T-helper 1 cell treated with Interleukin-12 subunit alpha and Interleukin-12 subunit beta and Interleukin-4 antibody, amounts not matched to agents 30 μg/mL and 1 μg/mL, for 36 hours (primary cell): ENCODE results near the gene ITSN1.

Source experiments
- H3K27ac Mint-ChIP-seq: one replicate; pipeline ENCODE4 v1.8.0; 2021; ENCODE audit warnings: mild to moderate bottlenecking, mixed read lengths
- H3K27me3 Mint-ChIP-seq: one replicate; pipeline ENCODE4 v1.8.0; 2021; ENCODE audit warnings: low read depth, mixed read lengths
- H3K36me3 Mint-ChIP-seq: one replicate; pipeline ENCODE4 v1.8.0; 2021; ENCODE audit warnings: low read depth, mixed read lengths
- H3K4me1 Mint-ChIP-seq: one replicate; pipeline ENCODE4 v1.8.0; 2021; ENCODE audit warnings: low read depth, mixed read lengths
- H3K4me3 Mint-ChIP-seq: one replicate; pipeline ENCODE4 v1.8.0; 2021; ENCODE audit warnings: mild to moderate bottlenecking, moderate library complexity, mixed read lengths
- H3K9me3 Mint-ChIP-seq: one replicate; pipeline ENCODE4 v1.8.0; 2021; ENCODE audit warnings: mixed read lengths

The ITSN1 gene

DNA sequence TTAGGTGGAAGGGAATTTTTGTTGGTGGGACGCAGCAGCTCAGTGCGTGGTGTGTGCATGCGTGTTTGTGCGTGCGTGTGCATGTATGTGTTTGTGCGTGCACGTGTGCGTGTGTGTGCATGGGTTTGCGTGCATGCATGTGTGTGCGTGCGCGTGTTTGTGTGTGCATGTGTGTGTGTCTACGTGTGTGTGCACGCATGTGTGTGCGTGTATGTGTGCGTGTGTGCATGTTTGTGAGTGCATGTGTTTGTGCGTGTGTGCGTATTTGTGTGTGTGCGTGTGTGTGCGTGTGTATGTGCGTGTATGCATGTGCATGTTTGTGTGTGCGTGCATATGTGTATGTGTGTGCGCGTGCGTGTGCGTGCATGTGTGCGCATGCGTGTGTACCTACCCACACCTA, 253.1 kb downstream of the ITSN1 start:
- H3K27me3 Mint-ChIP-seq: peaks cover 20% of the 10 kb centered on the region
- no peaks in the 10 kb centered on the region for H3K9me3 Mint-ChIP-seq
- peaks cover 3% of the 10 kb centered on the region for H3K36me3 Mint-ChIP-seq
- H3K27ac Mint-ChIP-seq: no peak overlapping the region
- H3K4me3 Mint-ChIP-seq: peak overlapping the region; percentile 40
- H3K4me1 Mint-ChIP-seq: peaks cover 16% of the 10 kb centered on the region

DNA sequence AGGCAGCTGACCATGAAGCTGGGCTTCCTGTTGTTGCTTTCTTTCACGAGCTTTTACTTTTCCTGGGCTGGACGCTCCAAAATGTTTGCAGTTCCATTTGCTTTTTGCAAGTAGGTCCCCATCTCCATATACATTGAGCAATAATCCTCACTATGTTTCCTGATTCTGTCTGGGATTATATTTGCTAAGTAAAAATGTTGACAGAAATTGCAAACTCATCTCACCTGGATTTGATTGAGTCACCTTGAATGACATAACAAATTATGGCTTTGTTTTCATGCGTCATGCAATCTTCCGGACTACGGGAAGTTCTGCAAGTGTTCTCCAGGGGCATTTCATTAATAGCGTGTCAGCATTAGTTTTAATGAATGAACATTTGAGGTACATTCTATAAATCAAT, 254.4 kb downstream of the ITSN1 start:
- no peak overlapping the region for H3K27ac Mint-ChIP-seq
- no peak overlapping the region for H3K4me3 Mint-ChIP-seq
- no peaks in the 10 kb centered on the region for H3K9me3 Mint-ChIP-seq
- peaks cover 20% of the 10 kb centered on the region for H3K27me3 Mint-ChIP-seq
- peaks cover 7% of the 10 kb centered on the region for H3K36me3 Mint-ChIP-seq
- peaks cover 22% of the 10 kb centered on the region for H3K4me1 Mint-ChIP-seq

GRCh38 chr21:33897098-33897497, 254.8 kb downstream of the ITSN1 start:
- Mint-ChIP-seq H3K36me3 (peaks cover 9% of the 10 kb centered on the region), H3K4me3 (no peak overlapping the region), H3K4me1 (peaks cover 24% of the 10 kb centered on the region), H3K9me3 (no peaks in the 10 kb centered on the region), H3K27ac (no peak overlapping the region), H3K27me3 (peaks cover 20% of the 10 kb centered on the region)

- Mint-ChIP-seq H3K27ac (no peak overlapping the region), H3K4me3 (no peak overlapping the region), H3K36me3 (peaks cover 15% of the 10 kb centered on the region), H3K9me3 (no peaks in the 10 kb centered on the region), H3K27me3 (peaks cover 17% of the 10 kb centered on the region), H3K4me1 (peaks cover 27% of the 10 kb centered on the region)
These were observed 255.4 kb downstream of the ITSN1 start for GRCh38 chr21:33897739-33898138.

DNA sequence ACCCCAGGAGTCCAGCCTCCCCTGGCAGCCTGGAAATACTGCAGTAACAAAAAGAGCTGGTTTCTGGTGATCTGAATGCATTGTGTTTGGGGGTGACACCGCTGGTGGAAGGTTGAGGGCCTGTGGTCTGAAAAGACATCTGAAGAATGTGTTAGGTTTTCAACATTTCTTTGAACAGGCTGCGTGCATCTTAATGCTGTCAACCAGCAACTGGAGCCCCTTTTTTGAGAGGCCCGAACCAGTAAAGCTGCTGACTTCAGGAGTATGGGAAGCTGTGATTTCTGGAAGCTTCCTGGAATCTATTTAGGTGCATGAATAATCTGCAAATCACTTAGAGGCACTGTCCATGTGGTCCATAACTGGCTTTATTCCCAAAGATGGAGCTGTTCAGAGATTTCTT, 256.3 kb downstream of the ITSN1 start:
- peaks cover 17% of the 10 kb centered on the region for H3K27me3 Mint-ChIP-seq
- no peak overlapping the region for H3K27ac Mint-ChIP-seq
- H3K36me3 Mint-ChIP-seq: peaks cover 22% of the 10 kb centered on the region
- H3K4me3 Mint-ChIP-seq: no peak overlapping the region
- peaks cover 30% of the 10 kb centered on the region for H3K4me1 Mint-ChIP-seq
- no peaks in the 10 kb centered on the region for H3K9me3 Mint-ChIP-seq

GRCh38 chr21:33899199-33899598, 256.9 kb downstream of the ITSN1 start:
- Mint-ChIP-seq H3K4me1 (peaks cover 30% of the 10 kb centered on the region), H3K36me3 (peaks cover 22% of the 10 kb centered on the region), H3K27ac (no peak overlapping the region), H3K4me3 (no peak overlapping the region), H3K27me3 (peaks cover 17% of the 10 kb centered on the region), H3K9me3 (no peaks in the 10 kb centered on the region)

GRCh38 chr21:33901412-33902288, 259.3 kb downstream of the ITSN1 start:
- H3K9me3 Mint-ChIP-seq: no peaks in the 10 kb centered on the region
- H3K4me1 Mint-ChIP-seq: peaks cover 19% of the 10 kb centered on the region
- peaks cover 32% of the 10 kb centered on the region for H3K36me3 Mint-ChIP-seq
- H3K4me3 Mint-ChIP-seq: no peak overlapping the region
- H3K27ac Mint-ChIP-seq: peak overlapping the region; percentile 59
- peaks cover 3% of the 10 kb centered on the region for H3K27me3 Mint-ChIP-seq

GRCh38 chr21:33902349-33902748, 260.0 kb downstream of the ITSN1 start:
- Mint-ChIP-seq H3K4me1 (peaks cover 19% of the 10 kb centered on the region), H3K36me3 (peaks cover 37% of the 10 kb centered on the region), H3K4me3 (no peak overlapping the region), H3K9me3 (no peaks in the 10 kb centered on the region), H3K27me3 (no peaks in the 10 kb centered on the region), H3K27ac (no peak overlapping the region)

DNA sequence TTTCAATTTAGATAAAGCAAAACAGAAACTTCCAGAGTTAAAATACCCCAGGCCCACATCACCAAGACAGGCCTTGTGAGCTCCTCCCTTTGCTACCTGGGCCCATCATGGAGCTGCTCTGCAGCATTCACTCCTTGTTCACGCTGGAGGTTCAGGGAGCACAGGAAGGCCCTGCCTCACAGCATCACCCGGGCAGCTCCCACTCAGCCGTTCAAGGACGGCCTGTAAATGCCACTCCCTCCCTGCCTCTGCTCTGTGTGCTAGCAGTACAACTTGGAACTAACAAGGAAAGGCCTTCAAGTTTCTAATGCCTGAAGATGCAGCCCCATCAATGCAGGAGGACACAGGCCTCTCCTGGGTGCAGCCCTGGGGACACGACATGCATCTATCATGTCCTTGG, 261.7 kb downstream of the ITSN1 start:
- Mint-ChIP-seq H3K36me3 (peaks cover 45% of the 10 kb centered on the region), H3K27me3 (no peaks in the 10 kb centered on the region), H3K4me1 (peaks cover 19% of the 10 kb centered on the region), H3K4me3 (no peak overlapping the region), H3K27ac (no peak overlapping the region), H3K9me3 (no peaks in the 10 kb centered on the region)

GRCh38 chr21:33908760-33909159, 266.5 kb downstream of the ITSN1 start:
- Mint-ChIP-seq H3K4me1 (peaks cover 8% of the 10 kb centered on the region), H3K4me3 (no peak overlapping the region), H3K36me3 (peaks cover 35% of the 10 kb centered on the region), H3K27ac (no peak overlapping the region), H3K9me3 (no peaks in the 10 kb centered on the region), H3K27me3 (no peaks in the 10 kb centered on the region)

DNA sequence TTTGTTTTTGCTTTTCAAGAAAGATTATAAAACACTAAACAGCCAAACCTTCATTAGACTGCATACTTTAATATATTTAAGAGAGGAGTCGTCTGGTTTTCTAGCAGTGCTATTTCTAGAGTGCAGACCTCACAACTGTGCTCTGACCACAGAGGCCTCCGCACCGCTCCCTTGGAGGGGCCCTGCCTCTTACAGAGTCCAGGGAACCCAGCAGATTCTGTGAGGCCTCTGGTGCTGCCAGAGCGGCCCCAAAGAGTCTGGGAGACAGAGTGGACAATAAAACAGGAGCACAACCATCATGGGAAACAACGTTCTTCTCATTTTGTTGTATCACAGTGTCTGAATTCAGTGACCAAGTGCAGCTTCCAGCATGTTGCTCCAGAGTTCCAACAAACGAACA, 267.5 kb downstream of the ITSN1 start:
- no peaks in the 10 kb centered on the region for H3K9me3 Mint-ChIP-seq
- H3K4me3 Mint-ChIP-seq: no peak overlapping the region
- no peak overlapping the region for H3K27ac Mint-ChIP-seq
- H3K36me3 Mint-ChIP-seq: peaks cover 34% of the 10 kb centered on the region
- peaks cover 14% of the 10 kb centered on the region for H3K4me1 Mint-ChIP-seq
- H3K27me3 Mint-ChIP-seq: no peaks in the 10 kb centered on the region

- Mint-ChIP-seq H3K4me1 (peaks cover 24% of the 10 kb centered on the region), H3K36me3 (peaks cover 19% of the 10 kb centered on the region), H3K27ac (peak overlapping the region; percentile 46), H3K4me3 (peak overlapping the region; percentile 61), H3K9me3 (no peaks in the 10 kb centered on the region), H3K27me3 (no peaks in the 10 kb centered on the region)
These were observed 271.9 kb downstream of the ITSN1 start for GRCh38 chr21:33914188-33914587.

DNA sequence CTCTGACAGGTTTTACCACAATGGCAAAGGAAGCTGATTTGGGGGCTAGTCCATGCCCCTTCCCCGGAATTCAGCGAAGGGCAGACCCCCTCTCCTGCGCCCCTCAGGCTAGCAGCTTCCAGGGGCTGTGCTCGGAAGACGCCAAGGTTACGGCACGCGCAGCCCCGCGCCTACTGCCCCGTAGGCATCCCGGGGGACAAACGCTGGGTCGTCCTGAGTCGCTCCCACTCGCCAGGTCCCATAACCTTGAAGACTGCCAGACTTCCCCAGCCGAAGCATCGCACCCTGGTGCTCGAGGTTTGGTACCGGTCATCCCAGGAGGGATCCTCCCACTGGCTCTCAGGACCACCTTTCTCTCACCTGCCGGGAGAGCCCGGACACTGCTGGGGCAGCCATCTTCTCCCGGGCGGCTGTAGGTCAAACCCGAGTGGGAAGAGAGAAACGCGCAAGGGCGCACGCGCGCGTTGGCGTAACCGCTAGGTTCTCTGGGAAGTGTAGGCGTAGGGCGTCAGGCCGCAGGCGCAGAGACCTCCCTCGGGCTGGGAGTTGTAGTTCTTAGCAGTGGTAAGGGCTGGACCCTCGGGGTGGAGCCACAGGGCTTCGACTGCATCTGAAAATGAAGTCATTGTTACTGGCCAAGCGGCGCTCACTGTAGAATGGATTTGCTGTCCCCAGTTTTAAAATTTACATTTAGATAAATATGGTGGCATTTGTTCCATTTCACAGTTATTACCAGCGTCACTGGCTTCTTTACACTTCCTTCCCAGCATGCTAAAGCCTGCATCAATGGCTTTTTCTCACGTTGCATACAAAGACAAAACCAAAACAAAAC, 273.3 kb downstream of the ITSN1 start, which contains the start of gene ATP5PO:
TSS of gene ATP5PO (minus strand) at position 437 of the 832 bp plus-strand sequence. CDS start at position 396, 41 bp downstream.
- Mint-ChIP-seq H3K27me3 (no peaks in the 10 kb centered on the region), H3K9me3 (no peaks in the 10 kb centered on the region)

DNA sequence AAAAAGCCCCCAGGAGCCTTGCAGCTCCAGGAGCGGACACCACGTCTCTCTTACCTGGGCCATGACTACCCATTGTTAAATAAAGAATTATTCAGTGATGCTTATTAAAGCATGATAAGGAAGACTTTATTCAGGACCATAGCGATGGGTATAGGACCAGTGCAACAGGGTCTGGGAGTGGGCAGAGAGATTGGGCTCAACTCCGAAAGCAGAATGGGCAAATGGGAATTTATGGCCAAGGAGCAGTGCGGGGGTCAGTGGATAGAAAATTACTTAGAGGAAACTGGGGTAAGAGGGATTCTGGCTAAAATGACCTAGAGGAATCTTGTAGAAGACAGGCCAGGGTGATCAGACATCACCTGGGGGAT, 273.9 kb downstream of the ITSN1 start:
- no peaks in the 10 kb centered on the region for H3K27me3 Mint-ChIP-seq
- peaks cover 27% of the 10 kb centered on the region for H3K4me1 Mint-ChIP-seq
- H3K27ac Mint-ChIP-seq: peak overlapping the region; percentile 93
- H3K36me3 Mint-ChIP-seq: peaks cover 9% of the 10 kb centered on the region
- no peaks in the 10 kb centered on the region for H3K9me3 Mint-ChIP-seq
- peak overlapping the region; percentile 98 for H3K4me3 Mint-ChIP-seq

More for the DNA sequence above, 273.3 kb downstream of the ITSN1 start, which contains the start of gene ATP5PO:
- peaks cover 10% of the 10 kb centered on the region for H3K36me3 Mint-ChIP-seq
- H3K4me3 Mint-ChIP-seq: peak within 1 kb of the TSS; percentile 98
- H3K27ac Mint-ChIP-seq: peak within 1 kb of the TSS; percentile 93
- peaks cover 24% of the 10 kb centered on the region for H3K4me1 Mint-ChIP-seq

GRCh38 chr21:33917421-33917820, 275.1 kb downstream of the ITSN1 start:
- Mint-ChIP-seq H3K4me1 (peaks cover 27% of the 10 kb centered on the region), H3K36me3 (peaks cover 9% of the 10 kb centered on the region), H3K27me3 (no peaks in the 10 kb centered on the region), H3K27ac (no peak overlapping the region), H3K9me3 (no peaks in the 10 kb centered on the region), H3K4me3 (no peak overlapping the region)
